Right lobe of liver (tissue), 6 donors: Measurements from ENCODE around the gene ATP1B2. TPM values are rescaled to one million over a fixed set of nuclear protein-coding genes. Genes with fewer than 3 reads are reported as not detected.

Experiments
- ATAC-seq, 4 donors: fragments of 200-7000 bp; cut with Tn5 transposase; one replicate each; pipeline ENCODE4 v1.9.1; 2020; ENCODE audit warnings: mild to moderate bottlenecking in 4 of 4, moderate library complexity in 4 of 4
- DNase-seq, 3 donors: peaks; one replicate each; pipeline ENCODE4 v3.0.0-alpha.2; 2020
- H3K27ac ChIP-seq, 3 donors: fragments of 200-600 bp; one replicate each; pipeline ENCODE4 v1.8.0; 2022
- H3K27me3 ChIP-seq, 2 donors: fragments of 200-600 bp; one replicate each; pipeline ENCODE4 v1.8.0; 2022
- H3K36me3 ChIP-seq, 4 donors: fragments of 200-600 bp; sonication (generic) in 1 of 4; one replicate each; pipeline versions ENCODE4 v1.5.1 to v1.8.0; 2017 to 2022; ENCODE audit warnings: control low read depth in 1 of 4
- H3K4me1 ChIP-seq, 4 donors: fragments of 200-600 bp; sonication (generic) in 1 of 4; one replicate each; pipeline versions ENCODE4 v1.5.1 to v1.8.0; 2017 to 2022; ENCODE audit warnings: control low read depth in 1 of 4
- H3K4me3 ChIP-seq, 3 donors: fragments of 200-600 bp; one replicate each; pipeline ENCODE4 v1.8.0; 2022
- H3K9me3 ChIP-seq, 4 donors: fragments of 200-600 bp; sonication (generic) in 1 of 4; one replicate each; pipeline versions ENCODE4 v1.5.1 to v1.8.0; 2017 to 2022; ENCODE audit warnings: control low read depth in 1 of 4
- CTCF ChIP-seq, 4 donors: fragments of 200-600 bp in 3 of 4; fragments of 450-650 bp in 1 of 4; IDR thresholded peaks; one replicate each; pipeline versions ENCODE4 v1.5.1 to v1.8.0; 2016 to 2022; ENCODE audit warnings: antibody characterized with exemption in 4 of 4, mild to moderate bottlenecking in 2 of 4
- POLR2A ChIP-seq: fragments of 450-650 bp; IDR thresholded peaks from one replicate; pipeline ENCODE4 v1.6.1; 2017; ENCODE audit warnings: antibody characterized with exemption, mild to moderate bottlenecking
- WGBS: methylation state at CpG from one replicate; pipeline ENCODE4 v1.1.6; 2018; ENCODE audit warnings: low coverage, low lambda C conversion rate; ENCODE audit not compliant: insufficient coverage; ENCODE audit errors: missing lambda C conversion rate; 5-methylcytosine and 5-hydroxymethylcytosine counted together
- intact Hi-C, 2 donors: fragments of 100-400 bp; cut with DNase I; formaldehyde crosslinking; loops; one replicate each; pipeline versions ENCODE4 v1.11.2 to v1.14.1; 2022
- total RNA-seq, 6 experiments: library from RNA; depleted of rRNA in 2 of 6; stranded (reverse); fragments of >200 nt in 2 of 6; fragmentation: NEBNext Ultra II Directional in 3 of 6; extraction: Animal tissue kit (Norgen Biotek cat#: 25700) in 3 of 6; gene quantifications; one replicate each; pipeline versions ENCODE4 v1.1.0 to v1.2.4, GENCODE V29; 2016 to 2023
- donor health status: DM: no; HTN: yes; CAD: no.
- donor health status: DM: no; HTN: no; CAD: no.
- donor health status: DM: no; HTN: no; CAD: no.
- donor health status: DM: no; HTN: yes; CAD: no.
- donor health status: DM: no; HTN: yes; CAD: no.

Gene ATP1B2
- total RNA-seq, 6 experiments from 2014 or later = 0.43 to 1.7 (median 0.91) TPM

DNA sequence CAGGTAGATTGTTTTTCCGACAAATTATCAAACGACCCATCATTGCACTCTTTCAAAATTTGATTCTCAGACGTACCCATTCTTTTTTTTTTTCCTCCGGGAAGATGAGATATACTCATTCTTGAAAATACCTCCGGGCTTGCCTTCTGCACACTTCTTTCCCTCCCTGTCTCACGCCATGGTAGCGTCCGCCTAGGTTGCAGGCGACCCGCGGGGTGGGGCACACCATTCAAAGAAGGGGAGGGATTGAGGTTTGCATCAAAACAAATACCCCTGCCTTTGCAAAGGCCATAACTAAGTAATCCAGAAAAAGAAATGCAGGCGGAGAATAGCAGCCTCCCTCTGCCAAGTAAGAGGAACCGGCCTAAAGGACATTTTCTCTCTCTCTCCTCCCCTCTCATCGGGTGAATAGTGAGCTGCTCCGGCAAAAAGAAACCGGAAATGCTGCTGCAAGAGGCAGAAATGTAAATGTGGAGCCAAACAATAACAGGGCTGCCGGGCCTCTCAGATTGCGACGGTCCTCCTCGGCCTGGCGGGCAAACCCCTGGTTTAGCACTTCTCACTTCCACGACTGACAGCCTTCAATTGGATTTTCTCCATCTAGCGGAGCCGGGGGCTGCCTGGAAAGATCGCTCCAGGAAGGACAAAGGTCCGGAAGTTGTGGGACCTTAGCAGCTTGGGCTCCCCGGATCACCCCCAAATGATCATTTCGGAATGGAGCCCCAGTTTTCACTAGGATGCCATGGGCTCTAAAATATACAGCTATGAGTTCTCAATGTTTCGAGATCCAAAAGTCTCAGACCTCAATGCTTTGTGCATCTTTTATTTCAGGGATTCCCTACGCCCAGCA, 35.7 kb downstream of the ATP1B2 start:
- Histone ChIP-seq H3K27ac (peak overlapping the region; percentile 90 to 98 (median 93)), H3K9me3 (no peaks in the 10 kb centered on the region), H3K4me3 (peak overlapping the region; percentile 69 to 94 (median 88)), H3K36me3 (no peaks in the 10 kb centered on the region), H3K27me3 (no peaks in the 10 kb centered on the region), H3K4me1 (peaks cover 0 to 22% (median 10%) of the 10 kb centered on the region in 4 donors)
- TF ChIP-seq CTCF (IDR thresholded peaks at IDR 0.05) (no peak), POLR2A (peak; percentile 82)
- intact Hi-C loops = loop anchor here (10.0 kb wide), 1 partner anchor 52 kb away; the partner anchor contains the start of gene SHBG (in 2 of the 2)
- peak; percentile 60 to 68 (median 64) for ATAC-seq
- peak; percentile 78 to 81 (median 80) for DNase-seq
- WGBS = 0% methylated on average over 21 of the region's 30 CpGs

GRCh38 chr17:7687072-7687907, 36.6 kb downstream of the ATP1B2 start, which contains the start of gene TP53:
Gene TP53, minus strand, starts transcription at chr17:7687490. Its CDS starts 10,896 bp downstream, at chr17:7676594.
- TF ChIP-seq POLR2A (peak; percentile 76), CTCF (IDR thresholded peaks at IDR 0.05) (no peak)
- peaks cover 0 to 22% (median 10%) of the 10 kb centered on the region in 4 donors for H3K4me1 ChIP-seq
- no peaks in the 10 kb centered on the region for H3K9me3 ChIP-seq
- intact Hi-C loops = loop anchor here (10.0 kb wide), 1 partner anchor 52 kb away; the partner anchor contains the start of gene SHBG (in 2 of the 2)
- H3K27me3 ChIP-seq = no peaks in the 10 kb centered on the region
- peak; percentile 58 to 65 (median 64) for ATAC-seq
- peak within 1 kb of the TSS; percentile 90 to 98 (median 93) for H3K27ac ChIP-seq
- H3K4me3 ChIP-seq = peak within 1 kb of the TSS; percentile 69 to 94 (median 88)
- WGBS = under 1% methylated on average over 22 of the region's 30 CpGs
- H3K36me3 ChIP-seq = no peaks in the 10 kb centered on the region
- peak; percentile 84 to 92 (median 89) for DNase-seq

DNA sequence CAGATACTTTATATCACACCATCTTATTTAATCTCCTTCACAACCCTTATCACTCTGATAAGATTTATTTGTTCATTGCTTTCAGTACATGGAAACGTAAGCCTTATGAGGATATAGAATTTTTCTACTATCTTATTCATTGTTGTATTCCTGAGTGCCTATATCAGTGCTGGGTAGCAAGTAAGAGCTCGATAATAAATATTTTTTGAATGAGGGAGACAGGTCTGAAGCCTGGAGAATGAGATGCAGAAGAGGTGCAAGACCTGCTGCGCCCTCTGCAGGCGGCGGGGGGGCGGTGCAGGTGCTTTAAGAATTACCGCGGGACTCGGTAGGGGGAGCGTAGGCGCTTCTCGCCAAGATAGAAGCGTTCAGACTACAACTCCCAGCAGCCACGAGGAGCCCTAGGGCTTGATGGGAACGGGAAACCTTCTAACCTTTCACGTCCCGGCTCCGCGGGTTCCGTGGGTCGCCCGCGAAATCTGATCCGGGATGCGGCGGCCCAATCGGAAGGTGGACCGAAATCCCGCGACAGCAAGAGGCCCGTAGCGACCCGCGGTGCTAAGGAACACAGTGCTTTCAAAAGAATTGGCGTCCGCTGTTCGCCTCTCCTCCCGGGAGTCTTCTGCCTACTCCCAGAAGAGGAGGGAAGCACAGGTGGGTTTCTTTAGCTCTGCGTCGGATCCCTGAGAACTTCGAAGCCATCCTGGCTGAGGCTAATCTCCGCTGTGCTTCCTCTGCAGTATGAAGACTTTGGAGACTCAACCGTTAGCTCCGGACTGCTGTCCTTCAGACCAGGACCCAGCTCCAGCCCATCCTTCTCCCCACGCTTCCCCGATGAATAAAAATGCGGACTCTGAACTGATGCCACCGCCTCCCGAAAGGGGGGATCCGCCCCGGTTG, 37.4 kb downstream of the ATP1B2 start, which contains the start of gene WRAP53:
TSS of gene WRAP53 (plus strand) at position 570 of the 900 bp plus-strand sequence. CDS start at position 742, 172 bp downstream.
- H3K4me1 ChIP-seq = peaks cover 0 to 22% (median 10%) of the 10 kb centered on the region in 4 donors
- peak; percentile 99 to 100 (median 100) for TF ChIP-seq CTCF (IDR thresholded peaks at IDR 0.05)
- peak; percentile 23 for TF ChIP-seq POLR2A
- H3K9me3 ChIP-seq = no peaks in the 10 kb centered on the region
- DNase-seq (peak; percentile 95 to 98 (median 97)), ATAC-seq (peak; percentile 86 to 95 (median 89))
- 0% methylated on average over 8 of the region's 51 CpGs for WGBS
- intact Hi-C loops = loop anchor here (10.0 kb wide), 1 partner anchor 53 kb away; the partner anchor contains the start of gene SHBG (in 2 of the 2)
- no peaks in the 10 kb centered on the region for H3K27me3 ChIP-seq
- H3K27ac ChIP-seq = peak within 1 kb of the TSS; percentile 90 to 98 (median 93)
- no peaks in the 10 kb centered on the region for H3K36me3 ChIP-seq
- peak within 1 kb of the TSS; percentile 69 to 94 (median 88) for H3K4me3 ChIP-seq
